Mesothelial cell of epicardium (in vitro differentiated cells): ENCODE measurements around the gene C5orf63. TPM values are rescaled to one million over a fixed set of nuclear protein-coding genes. Genes with fewer than 3 reads are reported as not detected.

Source experiments
- DNase-seq, 2 experiments: peaks; one replicate each; pipeline ENCODE4 v3.0.0; 2021; ENCODE audit warnings: low spot score in 2 of 2; ENCODE audit not compliant: unreplicated experiment in 2 of 2
- H3K27ac Mint-ChIP-seq: 2 replicates; pipeline ENCODE4 v1.8.0; 2021; ENCODE audit warnings: mixed read lengths
- H3K27me3 Mint-ChIP-seq: 2 replicates; pipeline ENCODE4 v1.8.0; 2021; ENCODE audit warnings: low read depth, mixed read lengths
- H3K36me3 Mint-ChIP-seq: 2 replicates; pipeline ENCODE4 v1.8.0; 2021; ENCODE audit warnings: mixed read lengths
- H3K4me1 Mint-ChIP-seq: 2 replicates; pipeline ENCODE4 v1.8.0; 2021; ENCODE audit warnings: mixed read lengths
- H3K4me3 Mint-ChIP-seq: 2 replicates; pipeline ENCODE4 v1.8.0; 2021; ENCODE audit warnings: mild to moderate bottlenecking, moderate library complexity, mixed read lengths
- H3K9me3 Mint-ChIP-seq: 2 replicates; pipeline ENCODE4 v1.8.0; 2021; ENCODE audit warnings: mixed read lengths
- total RNA-seq: library from RNA; stranded (reverse); gene quantifications from 3 replicates; pipeline ENCODE4 v1.2.1, GENCODE V29; 2021
- TF ChIP-seq, protein P1 (sequence below): fragments of 200-600 bp; sonication (generic); IDR thresholded peaks from one replicate; pipeline ENCODE4 v1.5.0; 2021; ENCODE audit warnings: antibody characterized with exemption; ENCODE audit not compliant: unreplicated experiment

C5orf63 gene
- total RNA-seq, 1 donor from 2014 or later = 2.3 TPM

DNA sequence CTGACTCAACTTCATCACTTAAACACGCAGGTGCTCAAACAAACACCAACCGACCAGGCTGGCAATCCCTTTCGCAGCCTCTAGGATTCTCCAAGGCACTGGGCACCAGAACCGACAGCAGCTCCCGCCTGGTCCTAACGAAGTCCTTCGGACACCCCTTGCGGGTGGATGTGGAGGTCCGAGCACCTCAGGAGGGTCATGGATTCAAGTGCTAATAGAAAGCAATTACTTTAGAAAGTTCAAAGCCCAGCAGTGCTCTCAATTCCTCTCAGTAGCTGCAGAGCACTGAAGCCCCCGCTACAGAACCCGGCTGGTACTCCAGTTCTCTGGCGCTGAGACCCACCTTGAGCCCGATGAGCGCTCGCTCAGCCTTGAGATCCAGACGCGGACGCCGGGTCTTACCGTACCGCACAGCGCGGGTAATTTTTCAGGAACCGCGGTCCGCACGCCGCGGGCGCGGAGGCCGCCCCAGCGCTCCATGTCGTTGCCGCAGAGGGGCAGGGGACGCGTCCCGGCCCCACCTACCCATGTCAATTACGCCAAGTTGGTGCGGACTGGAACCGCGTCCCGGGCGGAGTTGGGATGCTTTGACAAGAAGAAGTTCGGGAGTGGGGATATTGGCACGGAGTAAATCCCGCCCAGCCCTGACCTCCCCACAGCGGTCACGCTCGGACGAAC, 43.6 kb downstream of the C5orf63 start:
- no peaks in the 10 kb centered on the region for H3K9me3 Mint-ChIP-seq
- H3K27ac Mint-ChIP-seq = peak overlapping the region; percentile 61
- peak in 1 of 2 experiments; percentile 54 for DNase-seq
- peaks cover 68% of the 10 kb centered on the region for H3K27me3 Mint-ChIP-seq
- peaks cover 17% of the 10 kb centered on the region for H3K4me1 Mint-ChIP-seq
- H3K36me3 Mint-ChIP-seq = no peaks in the 10 kb centered on the region
- TF ChIP-seq, protein P1, sequence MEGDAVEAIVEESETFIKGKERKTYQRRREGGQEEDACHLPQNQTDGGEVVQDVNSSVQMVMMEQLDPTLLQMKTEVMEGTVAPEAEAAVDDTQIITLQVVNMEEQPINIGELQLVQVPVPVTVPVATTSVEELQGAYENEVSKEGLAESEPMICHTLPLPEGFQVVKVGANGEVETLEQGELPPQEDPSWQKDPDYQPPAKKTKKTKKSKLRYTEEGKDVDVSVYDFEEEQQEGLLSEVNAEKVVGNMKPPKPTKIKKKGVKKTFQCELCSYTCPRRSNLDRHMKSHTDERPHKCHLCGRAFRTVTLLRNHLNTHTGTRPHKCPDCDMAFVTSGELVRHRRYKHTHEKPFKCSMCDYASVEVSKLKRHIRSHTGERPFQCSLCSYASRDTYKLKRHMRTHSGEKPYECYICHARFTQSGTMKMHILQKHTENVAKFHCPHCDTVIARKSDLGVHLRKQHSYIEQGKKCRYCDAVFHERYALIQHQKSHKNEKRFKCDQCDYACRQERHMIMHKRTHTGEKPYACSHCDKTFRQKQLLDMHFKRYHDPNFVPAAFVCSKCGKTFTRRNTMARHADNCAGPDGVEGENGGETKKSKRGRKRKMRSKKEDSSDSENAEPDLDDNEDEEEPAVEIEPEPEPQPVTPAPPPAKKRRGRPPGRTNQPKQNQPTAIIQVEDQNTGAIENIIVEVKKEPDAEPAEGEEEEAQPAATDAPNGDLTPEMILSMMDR = peak; percentile 38
- H3K4me3 Mint-ChIP-seq = peak overlapping the region; percentile 87

DNA sequence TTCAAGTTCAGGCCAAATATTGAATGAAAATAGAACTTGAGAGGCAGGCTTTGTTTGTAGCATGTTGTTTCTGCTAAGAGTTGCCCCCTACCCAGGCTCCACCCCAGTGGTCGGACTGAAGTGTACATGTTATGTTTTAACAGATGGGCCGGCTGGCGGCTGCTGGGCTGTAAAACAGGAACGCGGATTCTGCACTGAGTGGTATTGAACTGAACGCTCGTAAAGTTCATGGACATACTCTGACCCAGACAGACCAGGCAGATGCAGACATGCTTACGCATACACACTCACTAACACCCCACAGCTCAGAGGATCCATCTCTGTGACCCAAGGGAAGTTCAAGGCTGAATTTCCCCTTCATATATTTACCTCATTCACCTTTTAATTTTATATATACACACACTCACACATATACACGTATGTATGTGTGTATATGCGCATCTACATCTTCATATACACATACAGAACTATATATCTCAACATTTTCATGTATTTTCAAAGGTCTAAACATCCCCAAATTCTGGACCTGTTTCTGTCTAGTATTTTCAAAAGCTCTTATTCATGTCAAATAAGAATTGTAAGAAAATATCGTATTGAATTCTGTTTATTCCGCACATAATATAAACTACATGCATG, 44.4 kb downstream of the C5orf63 start:
- TF ChIP-seq, protein P1 = no peak
- H3K4me1 Mint-ChIP-seq = peaks cover 17% of the 10 kb centered on the region
- no peaks in the 10 kb centered on the region for H3K9me3 Mint-ChIP-seq
- DNase-seq = no peak
- H3K27ac Mint-ChIP-seq = no peak overlapping the region
- H3K36me3 Mint-ChIP-seq = no peaks in the 10 kb centered on the region
- peak overlapping the region; percentile 87 for H3K4me3 Mint-ChIP-seq
- peaks cover 61% of the 10 kb centered on the region for H3K27me3 Mint-ChIP-seq

DNA sequence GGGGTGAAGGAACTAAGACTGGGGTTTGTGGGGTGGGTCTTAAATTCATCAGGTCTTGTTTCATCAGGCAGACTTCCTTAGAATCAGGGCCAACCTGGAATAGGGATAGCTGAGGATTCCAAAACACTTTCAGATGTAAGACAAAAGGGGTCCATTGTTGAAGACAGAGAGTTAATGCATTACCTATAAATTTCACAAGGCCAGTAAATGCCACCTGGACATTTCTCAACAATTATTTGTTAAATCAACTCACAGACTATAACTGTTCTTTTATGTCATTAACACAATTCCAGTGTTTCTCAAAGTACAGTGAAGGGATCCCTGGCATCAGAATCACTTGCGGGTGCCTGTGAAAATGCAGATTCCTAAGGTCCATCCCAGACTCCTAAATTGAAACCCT, 45.8 kb downstream of the C5orf63 start:
- Mint-ChIP-seq H3K9me3 (no peaks in the 10 kb centered on the region), H3K36me3 (no peaks in the 10 kb centered on the region), H3K4me3 (no peak overlapping the region), H3K27me3 (peaks cover 47% of the 10 kb centered on the region), H3K27ac (no peak overlapping the region), H3K4me1 (peaks cover 17% of the 10 kb centered on the region)
- DNase-seq = no peak
- TF ChIP-seq, protein P1 = no peak

DNA sequence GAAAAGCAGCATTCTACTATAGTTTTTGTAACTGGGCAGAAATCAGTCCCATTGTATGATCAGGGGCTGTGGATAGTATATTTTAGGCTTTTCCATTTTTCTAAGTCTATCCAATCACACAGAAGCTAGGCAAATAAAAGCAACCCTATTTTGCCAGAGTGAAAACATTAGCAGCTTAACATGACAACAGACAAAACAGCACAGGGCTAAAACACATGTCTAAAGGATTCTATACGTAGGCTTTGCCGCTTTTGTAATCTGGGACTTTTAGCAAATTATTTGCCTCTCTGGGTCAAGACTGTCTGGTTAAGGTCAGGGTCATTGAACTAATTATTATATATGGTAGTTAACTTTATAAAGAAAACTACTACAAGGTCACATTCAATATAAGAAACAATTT, 47.1 kb downstream of the C5orf63 start:
- no peak for DNase-seq
- Mint-ChIP-seq H3K27ac (no peak overlapping the region), H3K4me1 (peaks cover 17% of the 10 kb centered on the region), H3K36me3 (no peaks in the 10 kb centered on the region), H3K4me3 (no peak overlapping the region), H3K9me3 (no peaks in the 10 kb centered on the region), H3K27me3 (peaks cover 34% of the 10 kb centered on the region)
- TF ChIP-seq, protein P1 = no peak

DNA sequence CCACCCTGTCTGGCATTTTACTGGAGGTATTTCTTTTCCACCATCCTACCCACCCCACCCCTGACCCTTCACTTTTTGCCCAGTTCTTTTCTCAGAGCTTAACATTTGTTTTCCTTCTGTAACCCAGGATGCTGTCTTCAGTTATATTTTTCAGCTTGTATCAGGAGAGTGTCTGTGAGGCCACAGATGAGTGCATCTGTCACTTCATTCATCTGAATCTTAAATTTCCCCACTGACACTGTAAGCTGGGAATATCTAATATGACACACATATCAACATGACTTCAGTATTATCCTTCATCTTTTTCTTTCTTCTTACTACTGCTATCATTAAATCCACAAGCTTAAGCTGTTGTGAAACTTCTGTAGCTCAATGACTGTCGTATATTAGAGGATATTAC, 47.8 kb downstream of the C5orf63 start:
- no peaks in the 10 kb centered on the region for H3K9me3 Mint-ChIP-seq
- peaks cover 17% of the 10 kb centered on the region for H3K4me1 Mint-ChIP-seq

More for the DNA sequence above, 47.8 kb downstream of the C5orf63 start:
- Mint-ChIP-seq H3K27ac (no peak overlapping the region), H3K27me3 (peaks cover 30% of the 10 kb centered on the region), H3K36me3 (no peaks in the 10 kb centered on the region), H3K4me3 (no peak overlapping the region)
- no peak for DNase-seq
- TF ChIP-seq, protein P1 = no peak
